Tibial nerve (tissue), 4 donors: ENCODE results near the gene COL8A1. TPM values are rescaled to one million over a fixed set of nuclear protein-coding genes. Genes with fewer than 3 reads are reported as not detected.

Experiments
- DNase-seq, 2 donors: peaks; one replicate each; pipeline ENCODE4 v3.0.0-alpha.2; 2019; ENCODE audit warnings: low spot score in 2 of 2
- H3K27ac ChIP-seq, 4 donors: fragments of 200-600 bp; sonication (generic) in 3 of 4; one replicate each; pipeline ENCODE4 v1.5.1; 2017 to 2019; ENCODE audit warnings: mild to moderate bottlenecking in 1 of 4
- H3K27me3 ChIP-seq, 2 donors: fragments of 200-600 bp; sonication (generic) in 1 of 2; one replicate each; pipeline versions ENCODE4 v1.5.1 to v1.6.0; 2017 to 2019
- H3K36me3 ChIP-seq, 3 donors: fragments of 200-600 bp; sonication (generic); one replicate each; pipeline ENCODE4 v1.5.1; 2018 to 2019
- H3K4me1 ChIP-seq, 4 donors: fragments of 200-600 bp; sonication (generic) in 3 of 4; one replicate each; pipeline ENCODE4 v1.5.1; 2017 to 2019
- H3K4me3 ChIP-seq, 4 donors: fragments of 200-600 bp; sonication (generic) in 3 of 4; one replicate each; pipeline ENCODE4 v1.5.1; 2017 to 2019; ENCODE audit warnings: mild to moderate bottlenecking in 1 of 4, moderate library complexity in 1 of 4
- H3K9me3 ChIP-seq, 4 donors: fragments of 200-600 bp; sonication (generic) in 3 of 4; one replicate each; pipeline ENCODE4 v1.5.1; 2017 to 2019
- CTCF ChIP-seq, 5 experiments: fragments of 200-600 bp in 3 of 5; fragments of 450-650 bp in 2 of 5; sonication (generic) in 3 of 5; IDR thresholded peaks; one replicate each; pipeline ENCODE4 v1.5.1; 2016 to 2019; ENCODE audit warnings: antibody characterized with exemption in 5 of 5, mild to moderate bottlenecking in 3 of 5, moderate library complexity in 2 of 5
- EP300 ChIP-seq, 2 donors: sonication (generic); formaldehyde crosslinking; IDR thresholded peaks; one replicate each; pipeline ENCODE4 v1.6.1; 2017; ENCODE audit warnings: antibody characterized with exemption in 2 of 2, mild to moderate bottlenecking in 1 of 2
- POLR2A ChIP-seq, 2 donors: fragments of 450-650 bp; IDR thresholded peaks; one replicate each; pipeline ENCODE4 v1.6.1; 2017; ENCODE audit warnings: antibody characterized with exemption in 2 of 2, mild to moderate bottlenecking in 2 of 2, moderate library complexity in 2 of 2
- whole genome bisulfite sequencing, 2 donors: methylation state at CpG; one replicate each; pipeline ENCODE4 v1.1.5; 2018; 5-methylcytosine and 5-hydroxymethylcytosine counted together
- total RNA-seq, 4 donors: library from RNA; depleted of rRNA; stranded (reverse); fragments of >200 nt; gene quantifications; one replicate each; pipeline ENCODE4 v1.1.0, GENCODE V29; 2016

COL8A1 gene
- total RNA-seq, 4 donors from 2014 or later, result 144 to 217 (median 177) TPM

DNA sequence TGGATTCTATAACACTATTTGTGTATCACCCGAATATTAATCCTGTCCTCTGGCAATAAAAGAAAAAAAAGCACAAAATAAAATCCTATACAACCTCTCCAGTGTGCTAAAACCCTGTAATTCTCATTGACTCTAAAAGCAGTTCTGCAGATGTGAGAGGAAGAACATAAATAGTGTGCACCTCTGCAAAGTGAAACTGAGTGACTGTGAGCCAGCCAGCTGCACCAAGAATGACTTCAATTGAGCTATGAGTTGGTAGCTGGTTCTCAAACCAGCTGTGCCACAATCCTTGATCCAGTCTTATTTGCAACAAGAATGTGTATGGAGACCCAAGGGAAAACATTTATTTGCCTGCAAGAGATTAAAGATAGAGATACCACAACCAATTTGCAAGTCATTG, 31.2 kb upstream of the COL8A1 start:
- H3K27ac ChIP-seq, result no peak overlapping the region
- H3K27me3 ChIP-seq, result no peaks in the 10 kb centered on the region
- no peak overlapping the region for H3K4me3 ChIP-seq
- no peaks in the 10 kb centered on the region for H3K36me3 ChIP-seq
- H3K9me3 ChIP-seq, result peaks cover 0 to 5% (median 0%) of the 10 kb centered on the region in 4 donors
- 79 to 89% methylated on average over 1 of the region's 1 CpG for whole genome bisulfite sequencing, 2 donors
- no peak for TF ChIP-seq POLR2A (IDR thresholded peaks at IDR 0.05)
- H3K4me1 ChIP-seq, result no peaks in the 10 kb centered on the region
- DNase-seq, result no peak

DNA sequence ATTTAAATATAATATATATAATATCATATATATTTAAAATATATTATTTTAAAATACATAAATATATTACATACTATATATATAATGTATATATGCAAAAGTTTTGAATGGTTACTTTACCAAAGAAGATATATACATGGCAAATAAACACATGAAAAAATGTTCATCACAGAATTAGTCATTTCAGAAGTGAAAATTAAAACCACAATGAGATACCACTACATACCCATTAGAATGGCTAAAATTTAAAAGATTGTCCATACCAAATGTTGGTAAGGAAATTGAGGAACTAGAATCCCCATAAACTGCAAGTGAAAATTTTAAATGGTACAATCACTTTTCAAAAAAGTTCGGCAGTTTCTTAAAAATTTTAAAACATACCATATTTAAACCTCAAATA, 23.6 kb upstream of the COL8A1 start:
- 92 to 100% methylated on average over 1 of the region's 1 CpG for WGBS, 2 donors
- no peak for DNase-seq
- Histone ChIP-seq H3K27ac (no peak overlapping the region), H3K4me3 (no peak overlapping the region), H3K36me3 (no peaks in the 10 kb centered on the region), H3K4me1 (no peaks in the 10 kb centered on the region), H3K9me3 (peaks cover 0 to 8% (median 0%) of the 10 kb centered on the region in 4 donors), H3K27me3 (no peaks in the 10 kb centered on the region)
- no peak for TF ChIP-seq CTCF (IDR thresholded peaks at IDR 0.05)
- TF ChIP-seq POLR2A (IDR thresholded peaks at IDR 0.05), result no peak
- TF ChIP-seq EP300 (IDR thresholded peaks at IDR 0.05), result no peak

- WGBS, 2 donors, result 92 to 100% methylated on average over 1 of the region's 1 CpG
- no peaks in the 10 kb centered on the region for H3K27me3 ChIP-seq
- peaks cover 0 to 3% (median 0%) of the 10 kb centered on the region in 4 donors for H3K4me1 ChIP-seq
- DNase-seq, result no peak
- H3K36me3 ChIP-seq, result no peaks in the 10 kb centered on the region
- no peak overlapping the region for H3K27ac ChIP-seq
- H3K4me3 ChIP-seq, result no peak overlapping the region
- TF ChIP-seq EP300 (IDR thresholded peaks at IDR 0.05) (no peak), CTCF (IDR thresholded peaks at IDR 0.05) (no peak), POLR2A (IDR thresholded peaks at IDR 0.05) (no peak)
- H3K9me3 ChIP-seq, result peaks cover 0 to 4% (median 0%) of the 10 kb centered on the region in 4 donors
These were observed 18.2 kb upstream of the COL8A1 start for GRCh38 chr3:99620077-99620767.

GRCh38 chr3:99620976-99621375, 17.4 kb upstream of the COL8A1 start:
- peaks cover 0 to 3% (median 0%) of the 10 kb centered on the region in 4 donors for H3K4me1 ChIP-seq
- no peaks in the 10 kb centered on the region for H3K9me3 ChIP-seq
- no peak for DNase-seq
- no peaks in the 10 kb centered on the region for H3K27me3 ChIP-seq
- no peaks in the 10 kb centered on the region for H3K36me3 ChIP-seq
- no peak for TF ChIP-seq POLR2A (IDR thresholded peaks at IDR 0.05)
- no peak for TF ChIP-seq EP300 (IDR thresholded peaks at IDR 0.05)
- TF ChIP-seq CTCF (IDR thresholded peaks at IDR 0.05), result no peak
- H3K4me3 ChIP-seq, result no peak overlapping the region
- H3K27ac ChIP-seq, result no peak overlapping the region
- WGBS, 2 donors, result 61 to 71% methylated on average over 2 of the region's 2 CpGs

DNA sequence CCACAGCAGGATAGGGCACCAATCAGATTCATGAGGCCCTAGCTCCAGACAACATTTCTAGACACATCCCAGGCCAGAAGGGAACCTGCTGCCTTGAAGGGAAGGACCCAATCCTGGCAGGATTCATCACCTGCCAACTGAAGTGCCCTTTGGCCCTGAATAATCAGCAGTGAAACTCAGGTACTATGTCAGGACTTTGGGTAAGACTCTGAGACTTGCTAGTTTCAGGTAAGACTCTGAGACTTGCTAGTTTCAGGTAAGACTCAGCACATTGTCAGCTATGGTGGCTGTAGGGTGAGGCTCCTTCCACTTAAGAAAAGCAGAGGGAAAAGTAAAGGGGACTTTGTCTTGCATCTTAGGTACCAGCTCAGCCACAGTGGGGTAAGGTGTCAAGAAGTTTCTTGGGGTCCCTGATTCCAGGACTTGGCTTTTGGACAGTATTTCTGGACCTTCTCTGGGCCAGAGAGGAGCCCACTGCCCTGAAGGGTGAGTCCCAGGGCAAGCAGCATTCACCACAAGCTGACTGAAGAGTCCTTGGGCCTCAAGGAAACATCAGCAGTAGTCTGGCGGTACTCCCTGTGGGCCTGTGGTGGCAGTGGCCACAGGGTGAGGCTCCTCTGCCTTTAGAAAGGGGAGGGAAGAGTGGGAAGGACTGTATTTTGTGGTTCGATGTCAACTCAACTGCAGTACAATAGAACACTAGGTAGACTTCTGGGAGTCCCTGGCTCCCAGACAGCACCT, 13.7 kb upstream of the COL8A1 start:
- DNase-seq, result no peak
- H3K4me3 ChIP-seq, result no peak overlapping the region
- no peaks in the 10 kb centered on the region for H3K36me3 ChIP-seq
- no peaks in the 10 kb centered on the region for H3K9me3 ChIP-seq
- WGBS, 2 donors, result 100% methylated on average over 1 to 2 of the region's 2 CpGs
- TF ChIP-seq EP300 (IDR thresholded peaks at IDR 0.05) (no peak), POLR2A (IDR thresholded peaks at IDR 0.05) (no peak), CTCF (IDR thresholded peaks at IDR 0.05) (no peak)
- H3K27ac ChIP-seq, result no peak overlapping the region
- peaks cover 0 to 3% (median 0%) of the 10 kb centered on the region in 4 donors for H3K4me1 ChIP-seq
- no peaks in the 10 kb centered on the region for H3K27me3 ChIP-seq
